ENCODE data around the gene SLC26A2. TPM values are rescaled to one million over a fixed set of nuclear protein-coding genes. Genes with fewer than 3 reads are reported as not detected.

SLC26A2 gene
- total RNA-seq, 4 donors from 2014 or later: 7.9 to 14.5 (median 8.6) TPM

- no peak for ATAC-seq
- H3K4me1 ChIP-seq: no peaks in the 10 kb centered on the region
- no peak for TF ChIP-seq POLR2AphosphoS5 (IDR thresholded peaks at IDR 0.05)
Measured at GRCh38 chr5:149946118-149946517, 14.4 kb upstream of the SLC26A2 start.

GRCh38 chr5:149948993-149949392 lies 11.6 kb upstream of the SLC26A2 start:
- H3K36me3 ChIP-seq: no peaks in the 10 kb centered on the region
- no peak overlapping the region for H3K27ac ChIP-seq
- 73 to 78% methylated on average over 4 to 5 of the region's 5 CpGs for WGBS, 2 donors (ENCODE audit: low coverage in 1 of 2)
- TF ChIP-seq POLR2AphosphoS5 (IDR thresholded peaks at IDR 0.05) (no peak), CTCF (IDR thresholded peaks at IDR 0.05) (no peak), POLR2A (IDR thresholded peaks at IDR 0.05) (no peak), EP300 (IDR thresholded peaks at IDR 0.05) (no peak)
- no peaks in the 10 kb centered on the region for H3K4me1 ChIP-seq
- no peaks in the 10 kb centered on the region for H3K27me3 ChIP-seq
- H3K4me3 ChIP-seq: no peak overlapping the region
- ATAC-seq: no peak
- H3K9me3 ChIP-seq: no peaks in the 10 kb centered on the region

More at GRCh38 chr5:149946118-149946517, 14.4 kb upstream of the SLC26A2 start:
- H3K4me3 ChIP-seq: no peak overlapping the region
- H3K36me3 ChIP-seq: no peaks in the 10 kb centered on the region
- H3K9me3 ChIP-seq: no peaks in the 10 kb centered on the region
- 68 to 75% methylated on average over 3 of the region's 3 CpGs for WGBS, 2 donors (ENCODE audit: low coverage in 1 of 2)
- no peaks in the 10 kb centered on the region for H3K27me3 ChIP-seq
- no peak overlapping the region for H3K27ac ChIP-seq

GRCh38 chr5:149951138-149951749 lies 9.3 kb upstream of the SLC26A2 start:
- no peaks in the 10 kb centered on the region for H3K9me3 ChIP-seq
- no peak for ATAC-seq
- WGBS, 2 donors (ENCODE audit: low coverage in 1 of 2): 72 to 73% methylated on average over 4 to 6 of the region's 6 CpGs
- H3K36me3 ChIP-seq: no peaks in the 10 kb centered on the region
- no peaks in the 10 kb centered on the region for H3K4me1 ChIP-seq
- no peaks in the 10 kb centered on the region for H3K27me3 ChIP-seq
- no peak overlapping the region for H3K4me3 ChIP-seq
- H3K27ac ChIP-seq: no peak overlapping the region
- no peak for TF ChIP-seq EP300 (IDR thresholded peaks at IDR 0.05)
- no peak for TF ChIP-seq POLR2AphosphoS5 (IDR thresholded peaks at IDR 0.05)
- no peak for TF ChIP-seq POLR2A (IDR thresholded peaks at IDR 0.05)
- no peak for TF ChIP-seq CTCF (IDR thresholded peaks at IDR 0.05)

GRCh38 chr5:149953436-149954121 lies 7.0 kb upstream of the SLC26A2 start:
- no peaks in the 10 kb centered on the region for H3K9me3 ChIP-seq

GRCh38 chr5:149954798-149955197 lies 5.8 kb upstream of the SLC26A2 start:
- peaks cover 0 to 8% (median 2%) of the 10 kb centered on the region in 3 donors for H3K4me1 ChIP-seq
- no peak overlapping the region for H3K27ac ChIP-seq
- no peak overlapping the region for H3K4me3 ChIP-seq
- no peaks in the 10 kb centered on the region for H3K36me3 ChIP-seq
- TF ChIP-seq EP300 (IDR thresholded peaks at IDR 0.05) (no peak), POLR2A (IDR thresholded peaks at IDR 0.05) (no peak), CTCF (IDR thresholded peaks at IDR 0.05) (no peak), POLR2AphosphoS5 (IDR thresholded peaks at IDR 0.05) (no peak)
- 75 to 78% methylated on average over 5 to 6 of the region's 6 CpGs for WGBS, 2 donors (ENCODE audit: low coverage in 1 of 2)
- ATAC-seq: no peak
- no peaks in the 10 kb centered on the region for H3K27me3 ChIP-seq
- no peaks in the 10 kb centered on the region for H3K9me3 ChIP-seq

More at GRCh38 chr5:149953436-149954121, 7.0 kb upstream of the SLC26A2 start:
- WGBS, 2 donors (ENCODE audit: low coverage in 1 of 2): 49 to 54% methylated on average over 6 of the region's 9 CpGs
- Histone ChIP-seq H3K4me1 (no peaks in the 10 kb centered on the region), H3K36me3 (no peaks in the 10 kb centered on the region), H3K4me3 (no peak overlapping the region), H3K27ac (no peak overlapping the region), H3K27me3 (no peaks in the 10 kb centered on the region)
- no peak for ATAC-seq
- TF ChIP-seq EP300 (IDR thresholded peaks at IDR 0.05): no peak
- no peak for TF ChIP-seq POLR2AphosphoS5 (IDR thresholded peaks at IDR 0.05)
- no peak for TF ChIP-seq CTCF (IDR thresholded peaks at IDR 0.05)
- no peak for TF ChIP-seq POLR2A (IDR thresholded peaks at IDR 0.05)
